K562 (cell line): ENCODE results near the gene AGRN.
"Not testable (repeated sequence)": the region's sequence is repeated elsewhere in the genome, so short reads cannot be mapped to it uniquely, and the experiment has no call there.

ENCODE experiments used
- ARID2 ChIP-seq: fragments of 450-650 bp; IDR thresholded peaks from 2 replicates; pipeline ENCODE4 v1.6.1; 2017; ENCODE audit warnings: antibody characterized with exemption, mild to moderate bottlenecking
- ATF2 ChIP-seq: sonication (generic); formaldehyde crosslinking; IDR thresholded peaks from 2 replicates; pipeline ENCODE4 v1.8.1; 2022; ENCODE audit warnings: missing genetic modification reagents
- HDAC2 ChIP-seq: fragments of 450-650 bp; IDR thresholded peaks from 2 replicates; pipeline ENCODE4 v1.6.1; 2016; ENCODE audit warnings: mild to moderate bottlenecking
- MAFF ChIP-seq: IDR thresholded peaks from 2 replicates; pipeline ENCODE4 v1.6.1; 2012; ENCODE audit warnings: low read length, improper control_type of control experiment
- MAX ChIP-seq: sonication (generic); formaldehyde crosslinking; IDR thresholded peaks from 2 replicates; pipeline ENCODE4 v1.9.0; 2022; ENCODE audit warnings: mild to moderate bottlenecking, missing genetic modification reagents
- RAD21 ChIP-seq, 2 experiments: fragments of 250-450 bp in 1 of 2; fragments of 450-650 bp in 1 of 2; sonication (Bioruptor Pico) in 1 of 2; formaldehyde crosslinking in 1 of 2; IDR thresholded peaks in 1 of 2; conservative IDR thresholded peaks in 1 of 2; 2 replicates each; pipeline versions ENCODE4 v1.4.0 to v1.8.0; 2020 to 2022; ENCODE audit warnings: mild to moderate bottlenecking in 2 of 2, moderate library complexity in 1 of 2
- SAP30 ChIP-seq: fragments of 200-600 bp; sonication (generic); IDR thresholded peaks from 2 replicates; pipeline ENCODE4 v1.6.1; 2012; ENCODE audit warnings: borderline replicate concordance, low read depth, mild to moderate bottlenecking, moderate library complexity, low read length, control low read depth, inconsistent platforms; ENCODE audit not compliant: insufficient read depth, poor library complexity, severe bottlenecking
- YY1 ChIP-seq, 3 experiments: IDR thresholded peaks; 2 replicates each; pipeline ENCODE4 v1.6.1; 2011; ENCODE audit warnings: low read length in 2 of 3, mild to moderate bottlenecking in 2 of 3, moderate library complexity in 2 of 3, borderline replicate concordance in 1 of 3, control low read depth in 1 of 3, low read depth in 1 of 3; ENCODE audit not compliant: insufficient read depth in 3 of 3, insufficient replicate concordance in 2 of 3, control insufficient read depth in 1 of 3, insufficient read length in 1 of 3; ENCODE audit errors: extremely low read depth in 1 of 3

- not testable (repeated sequence) for TF ChIP-seq MAX; SAP30; ARID2; MAFF; HDAC2; YY1 (IDR thresholded peaks at IDR 0.05; ENCODE audit: borderline replicate concordance in 1 of 3, control insufficient read depth in 1 of 3, extremely low read depth in 1 of 3, insufficient read depth in 3 of 3, insufficient read length in 1 of 3, insufficient replicate concordance in 2 of 3, low read depth in 1 of 3, low read length in 2 of 3); RAD21 (CRISPR knock-in tag; conservative IDR thresholded peaks at IDR 0.05 in 1 of 2, IDR thresholded peaks at IDR 0.05 in 1 of 2); ATF2
These were observed 28.6 kb upstream of the AGRN start for GRCh38 chr1:991275-991674.
